ENCODE measurements around the gene FAM78A. TPM values are rescaled to one million over a fixed set of nuclear protein-coding genes. Genes with fewer than 3 reads are reported as not detected.

Gene FAM78A
- total and polyA plus RNA-seq, 8 donors = 0.85 to 3.5 (median 1.6) TPM; not detected in 1

GRCh38 chr9:131275332-131276093 lies 797 bp downstream of the FAM78A start:
- intact Hi-C loops (cut with DNase I; ENCODE audit: low total_unique reads) = no loop called here
- Histone ChIP-seq H3K4me1 (peaks cover 18 to 53% (median 27%) of the 10 kb centered on the region in 4 donors), H3K36me3 (no peaks in the 10 kb centered on the region), H3K4me3 (peak overlapping the region; percentile 67 to 93 (median 76)), H3K9me3 (no peaks in the 10 kb centered on the region), H3K27me3 (peaks cover 0 to 53% (median 7%) of the 10 kb centered on the region in 3 donors), H3K27ac (peak overlapping the region; percentile 46 to 84 (median 76))
- no peak for TF ChIP-seq POLR2A (IDR thresholded peaks at IDR 0.05)
- no peak for TF ChIP-seq EP300 (IDR thresholded peaks at IDR 0.05)
- TF ChIP-seq POLR2AphosphoS5 (IDR thresholded peaks at IDR 0.05) = no peak
- no peak for TF ChIP-seq CTCF (IDR thresholded peaks at IDR 0.05)
- 69 to 81% (median 72%) methylated on average over 24 to 29 of the region's 29 CpGs for WGBS, 5 donors
- DNase-seq = no peak

GRCh38 chr9:131274674-131275331 lies 1.5 kb downstream of the FAM78A start:
- TF ChIP-seq POLR2A (IDR thresholded peaks at IDR 0.05) (no peak), CTCF (IDR thresholded peaks at IDR 0.05) (no peak), POLR2AphosphoS5 (IDR thresholded peaks at IDR 0.05) (no peak), EP300 (IDR thresholded peaks at IDR 0.05) (no peak)
- H3K36me3 ChIP-seq = no peaks in the 10 kb centered on the region
- peaks cover 0 to 46% (median 3%) of the 10 kb centered on the region in 3 donors for H3K27me3 ChIP-seq
- intact Hi-C loops (cut with DNase I; ENCODE audit: low total_unique reads) = no loop called here
- peak overlapping the region; percentile 67 to 93 (median 76) for H3K4me3 ChIP-seq
- DNase-seq = no peak
- peaks cover 18 to 59% (median 27%) of the 10 kb centered on the region in 4 donors for H3K4me1 ChIP-seq
- WGBS, 5 donors = 67 to 77% (median 74%) methylated on average over 16 to 18 of the region's 18 CpGs
- H3K27ac ChIP-seq = peak overlapping the region; percentile 46 to 84 (median 76)
- no peaks in the 10 kb centered on the region for H3K9me3 ChIP-seq

- peak overlapping the region; percentile 46 to 84 (median 76) for H3K27ac ChIP-seq
- intact Hi-C loops (cut with DNase I; ENCODE audit: low total_unique reads) = no loop called here
- H3K36me3 ChIP-seq = no peaks in the 10 kb centered on the region
- peak overlapping the region; percentile 67 to 93 (median 76) for H3K4me3 ChIP-seq
- no peaks in the 10 kb centered on the region for H3K9me3 ChIP-seq
- WGBS, 5 donors = 59 to 72% (median 67%) methylated on average over 13 of the region's 13 CpGs
- DNase-seq = no peak
- peaks cover 0 to 39% (median 3%) of the 10 kb centered on the region in 3 donors for H3K27me3 ChIP-seq
- TF ChIP-seq POLR2A (IDR thresholded peaks at IDR 0.05) (no peak), EP300 (IDR thresholded peaks at IDR 0.05) (no peak), CTCF (IDR thresholded peaks at IDR 0.05) (no peak), POLR2AphosphoS5 (IDR thresholded peaks at IDR 0.05) (no peak)
- H3K4me1 ChIP-seq = peaks cover 18 to 65% (median 27%) of the 10 kb centered on the region in 4 donors
Measured at GRCh38 chr9:131273856-131274673, 2.2 kb downstream of the FAM78A start.
